NB4 (cell line): ENCODE measurements around the gene SERPINH1.

Source experiments
- DNase-seq: peaks from one replicate; pipeline ENCODE4 v3.0.0; 2010; ENCODE audit warnings: low read depth
- H3K4me3 ChIP-seq: one replicate; pipeline ENCODE4 v1.5.1; 2011; ENCODE audit warnings: mild to moderate bottlenecking, low read depth, low read length, moderate library complexity
- MYC ChIP-seq: IDR thresholded peaks from 2 replicates; pipeline ENCODE4 v1.6.1; 2011; ENCODE audit warnings: low read depth, low read length
- POLR2A ChIP-seq: IDR thresholded peaks from 2 replicates; pipeline ENCODE4 v1.6.1; 2011; ENCODE audit warnings: mild to moderate bottlenecking; ENCODE audit not compliant: insufficient read length; ENCODE audit errors: extremely low read depth
- TF ChIP-seq, protein P1 (sequence below): IDR thresholded peaks from 2 replicates; pipeline ENCODE4 v1.6.1; 2011; ENCODE audit warnings: low read depth, low read length
- TF ChIP-seq, protein P2 (sequence below): IDR thresholded peaks from one replicate; pipeline ENCODE4 v1.5.1; 2012; ENCODE audit warnings: low read depth, low read length

SERPINH1 gene

GRCh38 chr11:75518771-75519653, 43.0 kb upstream of the SERPINH1 start:
- TF ChIP-seq, protein P1, sequence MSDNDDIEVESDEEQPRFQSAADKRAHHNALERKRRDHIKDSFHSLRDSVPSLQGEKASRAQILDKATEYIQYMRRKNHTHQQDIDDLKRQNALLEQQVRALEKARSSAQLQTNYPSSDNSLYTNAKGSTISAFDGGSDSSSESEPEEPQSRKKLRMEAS = no peak
- TF ChIP-seq, protein P2, sequence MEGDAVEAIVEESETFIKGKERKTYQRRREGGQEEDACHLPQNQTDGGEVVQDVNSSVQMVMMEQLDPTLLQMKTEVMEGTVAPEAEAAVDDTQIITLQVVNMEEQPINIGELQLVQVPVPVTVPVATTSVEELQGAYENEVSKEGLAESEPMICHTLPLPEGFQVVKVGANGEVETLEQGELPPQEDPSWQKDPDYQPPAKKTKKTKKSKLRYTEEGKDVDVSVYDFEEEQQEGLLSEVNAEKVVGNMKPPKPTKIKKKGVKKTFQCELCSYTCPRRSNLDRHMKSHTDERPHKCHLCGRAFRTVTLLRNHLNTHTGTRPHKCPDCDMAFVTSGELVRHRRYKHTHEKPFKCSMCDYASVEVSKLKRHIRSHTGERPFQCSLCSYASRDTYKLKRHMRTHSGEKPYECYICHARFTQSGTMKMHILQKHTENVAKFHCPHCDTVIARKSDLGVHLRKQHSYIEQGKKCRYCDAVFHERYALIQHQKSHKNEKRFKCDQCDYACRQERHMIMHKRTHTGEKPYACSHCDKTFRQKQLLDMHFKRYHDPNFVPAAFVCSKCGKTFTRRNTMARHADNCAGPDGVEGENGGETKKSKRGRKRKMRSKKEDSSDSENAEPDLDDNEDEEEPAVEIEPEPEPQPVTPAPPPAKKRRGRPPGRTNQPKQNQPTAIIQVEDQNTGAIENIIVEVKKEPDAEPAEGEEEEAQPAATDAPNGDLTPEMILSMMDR = no peak
- TF ChIP-seq POLR2A (no peak), MYC (no peak)
- H3K4me3 ChIP-seq = no peak overlapping the region
- no peak for DNase-seq

- TF ChIP-seq, protein P2 = no peak
- TF ChIP-seq MYC = no peak
- TF ChIP-seq, protein P1 = no peak
- TF ChIP-seq POLR2A = no peak
- no peak overlapping the region for H3K4me3 ChIP-seq
- DNase-seq = no peak
These were observed 41.4 kb upstream of the SERPINH1 start for GRCh38 chr11:75520688-75521087.

DNA sequence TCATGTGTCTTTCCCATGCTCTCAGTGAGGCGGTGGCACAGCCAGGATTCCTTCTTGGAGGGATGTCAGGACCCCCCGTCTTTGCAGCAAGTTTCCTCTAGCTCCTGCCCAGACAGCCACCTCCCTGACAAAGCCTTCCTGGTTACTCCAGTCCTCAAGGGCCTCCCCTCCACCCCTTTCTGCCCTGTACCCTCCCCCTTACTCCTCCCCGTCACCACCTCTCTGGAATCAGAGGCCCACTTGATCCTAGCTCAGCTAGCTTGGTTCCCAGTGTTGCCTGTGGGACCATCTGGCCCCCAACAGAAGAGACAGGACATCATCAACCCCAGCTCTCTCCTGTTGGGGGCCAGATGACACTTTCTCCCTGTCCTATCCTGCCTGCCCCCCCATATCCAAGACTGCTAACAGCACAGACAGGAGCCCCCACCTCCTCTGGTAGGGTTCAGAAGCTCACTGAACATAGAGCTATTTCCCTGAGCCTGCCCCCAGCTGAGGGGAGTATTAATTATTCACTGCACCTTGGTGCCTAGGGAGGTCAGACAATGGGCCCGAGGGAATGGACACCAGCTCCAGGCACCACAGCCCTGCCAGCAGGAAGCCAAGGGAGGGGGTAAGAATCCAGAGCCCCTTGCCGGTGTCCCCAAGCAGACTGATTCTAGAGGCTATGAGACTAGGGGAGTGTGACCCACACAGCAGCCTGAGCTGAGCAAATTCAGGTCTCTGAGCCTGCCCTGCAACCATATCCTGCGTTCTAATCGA, 39.6 kb upstream of the SERPINH1 start:
- no peak for DNase-seq
- no peak overlapping the region for H3K4me3 ChIP-seq
- TF ChIP-seq, protein P1 = no peak
- no peak for TF ChIP-seq MYC
- TF ChIP-seq POLR2A = no peak
- TF ChIP-seq, protein P2 = no peak

- TF ChIP-seq POLR2A (no peak), MYC (no peak)
- TF ChIP-seq, protein P2 = no peak
- TF ChIP-seq, protein P1 = no peak
- no peak overlapping the region for H3K4me3 ChIP-seq
- DNase-seq = no peak
These were observed 38.9 kb upstream of the SERPINH1 start for GRCh38 chr11:75523189-75523588.

DNA sequence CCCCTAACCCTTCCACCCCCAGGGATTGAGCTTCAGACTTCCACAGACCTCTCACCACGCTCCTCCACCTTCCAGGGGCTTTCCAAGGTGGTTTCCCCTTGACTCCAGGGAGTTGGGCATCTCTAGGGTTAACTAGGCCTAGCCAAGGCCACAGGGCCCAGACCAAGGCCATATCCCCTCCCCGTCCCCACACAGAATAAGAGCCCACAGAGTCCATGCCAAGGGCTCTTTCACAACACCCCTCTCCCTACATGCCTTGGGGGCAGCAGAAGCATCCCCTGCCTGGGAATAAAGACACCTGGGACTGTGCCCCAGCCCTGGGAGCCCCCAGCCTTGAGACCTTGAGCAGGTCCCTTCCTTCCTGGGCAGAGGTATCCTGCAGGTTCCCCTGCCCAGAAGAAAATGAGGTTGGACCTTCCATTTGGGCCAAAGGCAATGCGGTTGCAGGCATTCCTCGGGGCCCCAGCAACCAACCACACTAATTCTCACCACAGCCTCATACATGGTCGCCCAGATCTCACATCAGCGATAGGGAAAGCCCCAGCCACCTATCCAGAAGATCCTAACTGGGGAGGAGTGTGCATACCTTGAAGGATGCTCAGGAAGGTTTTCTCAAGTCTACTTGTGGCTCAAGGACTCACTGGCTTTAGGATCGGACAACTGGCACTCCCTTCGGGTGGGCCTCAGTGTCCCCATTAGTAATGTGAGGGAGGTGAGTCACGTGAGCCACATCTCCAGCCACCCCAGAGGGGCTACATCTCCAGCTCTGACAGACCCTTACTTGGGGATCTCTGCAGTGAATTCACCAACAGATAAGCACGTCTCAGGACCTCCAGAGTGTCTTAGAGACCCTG, 38.0 kb upstream of the SERPINH1 start:
- TF ChIP-seq MYC (no peak), POLR2A (no peak)
- TF ChIP-seq, protein P1 = no peak
- TF ChIP-seq, protein P2 = no peak
- no peak for DNase-seq
- H3K4me3 ChIP-seq = no peak overlapping the region
